ENCODE data around the gene FAM9A.

FAM9A gene

GRCh38 chrX:8846266-8846665 is 45.1 kb upstream of the FAM9A start:
- peak; percentile 48 for DNase-seq (ENCODE audit: low read depth)
- H3K4me3 ChIP-seq (ENCODE audit: low read length): no peak overlapping the region
- TF ChIP-seq CTCF (conservative IDR thresholded peaks at IDR 0.05; ENCODE audit: low read depth, low read length): no peak

GRCh38 chrX:8845469-8845868 is 44.3 kb upstream of the FAM9A start:
- no peak for TF ChIP-seq CTCF (conservative IDR thresholded peaks at IDR 0.05; ENCODE audit: low read depth, low read length)
- H3K4me3 ChIP-seq (ENCODE audit: low read length): no peak overlapping the region
- no peak for DNase-seq (ENCODE audit: low read depth)

- peak; percentile 6 for TF ChIP-seq CTCF (conservative IDR thresholded peaks at IDR 0.05; ENCODE audit: low read depth, low read length)
- no peak for DNase-seq (ENCODE audit: low read depth)
- H3K4me3 ChIP-seq (ENCODE audit: low read length): no peak overlapping the region
Measured at GRCh38 chrX:8845060-8845459, 43.9 kb upstream of the FAM9A start.

- no peak for DNase-seq (ENCODE audit: low read depth)
- H3K4me3 ChIP-seq (ENCODE audit: low read length): no peak overlapping the region
Measured at GRCh38 chrX:8844157-8844556, 43.0 kb upstream of the FAM9A start.

GRCh38 chrX:8841911-8842310 is 40.7 kb upstream of the FAM9A start:
- DNase-seq (ENCODE audit: low read depth): no peak
- no peak for TF ChIP-seq CTCF (conservative IDR thresholded peaks at IDR 0.05; ENCODE audit: low read depth, low read length)

More at GRCh38 chrX:8844157-8844556, 43.0 kb upstream of the FAM9A start:
- no peak for TF ChIP-seq CTCF (conservative IDR thresholded peaks at IDR 0.05; ENCODE audit: low read depth, low read length)

GRCh38 chrX:8834392-8834791 is 33.2 kb upstream of the FAM9A start:
- TF ChIP-seq CTCF (conservative IDR thresholded peaks at IDR 0.05; ENCODE audit: low read depth, low read length): no peak
- H3K4me3 ChIP-seq (ENCODE audit: low read length): no peak overlapping the region
- DNase-seq (ENCODE audit: low read depth): no peak

More at GRCh38 chrX:8841911-8842310, 40.7 kb upstream of the FAM9A start:
- no peak overlapping the region for H3K4me3 ChIP-seq (ENCODE audit: low read length)

GRCh38 chrX:8832582-8833378 is 31.6 kb upstream of the FAM9A start:
- DNase-seq (ENCODE audit: low read depth): no peak
- no peak overlapping the region for H3K4me3 ChIP-seq (ENCODE audit: low read length)
- TF ChIP-seq CTCF (conservative IDR thresholded peaks at IDR 0.05; ENCODE audit: low read depth, low read length): no peak
